AG04450 (cell line): ENCODE measurements around the gene NIT2. TPM values are rescaled to one million over a fixed set of nuclear protein-coding genes. Genes with fewer than 3 reads are reported as not detected.

Source experiments
- CTCF ChIA-PET: fragments of 300-600, 350-600 bp; formaldehyde crosslinking; extraction: SDS; loops from one replicate; lab custom pipeline; 2022; ENCODE audit warnings: antibody characterized with exemption, inconsistent platforms; lab: Charles Lee
- POLR2A ChIA-PET: fragments of 350-600 bp; formaldehyde crosslinking; extraction: SDS; loops from one replicate; lab custom pipeline; 2021; ENCODE audit warnings: antibody characterized with exemption, inconsistent platforms; lab: Yijun Ruan, JAX
- DNase-seq: peaks from one replicate; pipeline ENCODE4 v3.0.0-alpha.2; 2011; ENCODE audit warnings: low read depth, low spot score
- H3K27ac ChIP-seq: one replicate; pipeline ENCODE4 v1.5.1; 2012; ENCODE audit warnings: low read depth, low read length, control low read depth
- H3K27me3 ChIP-seq: one replicate; pipeline ENCODE4 v1.6.0; 2012; ENCODE audit warnings: low read length; ENCODE audit not compliant: control insufficient read depth, insufficient read depth
- H3K4me3 ChIP-seq: 2 replicates; pipeline ENCODE4 v1.5.1; 2011; ENCODE audit warnings: mild to moderate bottlenecking, low read depth, low read length, control low read depth
- H3K9me3 ChIP-seq: 2 replicates; pipeline ENCODE4 v1.5.1; 2012; ENCODE audit warnings: low read length; ENCODE audit not compliant: control insufficient read depth, insufficient read depth
- CTCF ChIP-seq: IDR thresholded peaks from 2 replicates; pipeline ENCODE4 v1.5.1; 2011; ENCODE audit warnings: low read depth, low read length, control low read depth, inconsistent platforms
- polyA plus RNA-seq: library from polyadenylated mRNA; depleted of rRNA; stranded (reverse); fragments of >200 nt; gene quantifications from 2 replicates; pipeline ENCODE4 v1.2.3, GENCODE V29; 2011

The NIT2 gene
- polyA plus RNA-seq, 1 experiment = 60.9 TPM

GRCh38 chr3:100297784-100298183 lies 36.8 kb upstream of the NIT2 start:
- peak; percentile 3 for DNase-seq
- ChIA-PET CTCF (interaction anchor here (1.5 to 1.6 kb wide), 2 partner anchors 19 to 466 kb away, joined by 6 to 9 read pairs; no protein-coding TSS in a partner anchor), POLR2A (no interaction called here)
- H3K9me3 ChIP-seq = no peaks in the 10 kb centered on the region
- no peak overlapping the region for H3K4me3 ChIP-seq
- TF ChIP-seq CTCF = no peak
- no peaks in the 10 kb centered on the region for H3K27me3 ChIP-seq
- no peak overlapping the region for H3K27ac ChIP-seq

- ChIA-PET POLR2A (no interaction called here), CTCF (no interaction called here)
- no peak for TF ChIP-seq CTCF
- Histone ChIP-seq H3K27ac (no peak overlapping the region), H3K27me3 (no peaks in the 10 kb centered on the region), H3K9me3 (no peaks in the 10 kb centered on the region), H3K4me3 (no peak overlapping the region)
- no peak for DNase-seq
Measured at GRCh38 chr3:100299016-100299415, 35.5 kb upstream of the NIT2 start.

GRCh38 chr3:100306695-100307094 lies 27.9 kb upstream of the NIT2 start:
- DNase-seq = no peak
- TF ChIP-seq CTCF = no peak
- Histone ChIP-seq H3K4me3 (no peak overlapping the region), H3K9me3 (no peaks in the 10 kb centered on the region), H3K27ac (no peak overlapping the region), H3K27me3 (no peaks in the 10 kb centered on the region)
- POLR2A ChIA-PET = no interaction called here
- CTCF ChIA-PET = no interaction called here

- Histone ChIP-seq H3K4me3 (no peak overlapping the region), H3K27me3 (no peaks in the 10 kb centered on the region), H3K9me3 (no peaks in the 10 kb centered on the region), H3K27ac (no peak overlapping the region)
- ChIA-PET CTCF (no interaction called here), POLR2A (no interaction called here)
- no peak for TF ChIP-seq CTCF
- no peak for DNase-seq
Measured at GRCh38 chr3:100310355-100310965, 24.1 kb upstream of the NIT2 start.

GRCh38 chr3:100311011-100311410 lies 23.5 kb upstream of the NIT2 start:
- no peak for DNase-seq
- CTCF ChIA-PET = no interaction called here
- no peaks in the 10 kb centered on the region for H3K27me3 ChIP-seq
- H3K4me3 ChIP-seq = no peak overlapping the region
- H3K9me3 ChIP-seq = no peaks in the 10 kb centered on the region
- no peak overlapping the region for H3K27ac ChIP-seq
- TF ChIP-seq CTCF = no peak
- POLR2A ChIA-PET = no interaction called here
